ENCODE measurements around the gene ALPP.

- TF ChIP-seq POLR2AphosphoS5 (IDR thresholded peaks at IDR 0.05; ENCODE audit: low read depth, low read length) (no peak), REST (IDR thresholded peaks at IDR 0.05; ENCODE audit: insufficient read depth in 1 of 2, low read depth in 2 of 2, low read length in 2 of 2) (no peak), TAF1 (IDR thresholded peaks at IDR 0.05; ENCODE audit: borderline replicate concordance, insufficient read depth, low read length) (no peak), SIN3A (IDR thresholded peaks at IDR 0.05; ENCODE audit: borderline replicate concordance, insufficient read depth, low read length) (no peak), FOXP2 (optimal IDR thresholded peaks at IDR 0.05; ENCODE audit: borderline replicate concordance, extremely low read depth, extremely low read length, insufficient read depth) (no peak)
These were observed 43.5 kb downstream of the ALPP start for GRCh38 chr2:232422051-232422450.
